NCI-H1694 treated with DMSO at 0.1 percent for 48 hours (cell line): ENCODE measurements around the gene MYO19.

Experiments used
- DNase-seq: peaks from one replicate; lab custom pipeline; 2025; lab: John Stamatoyannopoulos, UW

The MYO19 gene, protein sequence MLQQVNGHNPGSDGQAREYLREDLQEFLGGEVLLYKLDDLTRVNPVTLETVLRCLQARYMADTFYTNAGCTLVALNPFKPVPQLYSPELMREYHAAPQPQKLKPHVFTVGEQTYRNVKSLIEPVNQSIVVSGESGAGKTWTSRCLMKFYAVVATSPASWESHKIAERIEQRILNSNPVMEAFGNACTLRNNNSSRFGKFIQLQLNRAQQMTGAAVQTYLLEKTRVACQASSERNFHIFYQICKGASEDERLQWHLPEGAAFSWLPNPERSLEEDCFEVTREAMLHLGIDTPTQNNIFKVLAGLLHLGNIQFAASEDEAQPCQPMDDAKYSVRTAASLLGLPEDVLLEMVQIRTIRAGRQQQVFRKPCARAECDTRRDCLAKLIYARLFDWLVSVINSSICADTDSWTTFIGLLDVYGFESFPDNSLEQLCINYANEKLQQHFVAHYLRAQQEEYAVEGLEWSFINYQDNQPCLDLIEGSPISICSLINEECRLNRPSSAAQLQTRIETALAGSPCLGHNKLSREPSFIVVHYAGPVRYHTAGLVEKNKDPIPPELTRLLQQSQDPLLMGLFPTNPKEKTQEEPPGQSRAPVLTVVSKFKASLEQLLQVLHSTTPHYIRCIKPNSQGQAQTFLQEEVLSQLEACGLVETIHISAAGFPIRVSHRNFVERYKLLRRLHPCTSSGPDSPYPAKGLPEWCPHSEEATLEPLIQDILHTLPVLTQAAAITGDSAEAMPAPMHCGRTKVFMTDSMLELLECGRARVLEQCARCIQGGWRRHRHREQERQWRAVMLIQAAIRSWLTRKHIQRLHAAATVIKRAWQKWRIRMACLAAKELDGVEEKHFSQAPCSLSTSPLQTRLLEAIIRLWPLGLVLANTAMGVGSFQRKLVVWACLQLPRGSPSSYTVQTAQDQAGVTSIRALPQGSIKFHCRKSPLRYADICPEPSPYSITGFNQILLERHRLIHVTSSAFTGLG

DNA sequence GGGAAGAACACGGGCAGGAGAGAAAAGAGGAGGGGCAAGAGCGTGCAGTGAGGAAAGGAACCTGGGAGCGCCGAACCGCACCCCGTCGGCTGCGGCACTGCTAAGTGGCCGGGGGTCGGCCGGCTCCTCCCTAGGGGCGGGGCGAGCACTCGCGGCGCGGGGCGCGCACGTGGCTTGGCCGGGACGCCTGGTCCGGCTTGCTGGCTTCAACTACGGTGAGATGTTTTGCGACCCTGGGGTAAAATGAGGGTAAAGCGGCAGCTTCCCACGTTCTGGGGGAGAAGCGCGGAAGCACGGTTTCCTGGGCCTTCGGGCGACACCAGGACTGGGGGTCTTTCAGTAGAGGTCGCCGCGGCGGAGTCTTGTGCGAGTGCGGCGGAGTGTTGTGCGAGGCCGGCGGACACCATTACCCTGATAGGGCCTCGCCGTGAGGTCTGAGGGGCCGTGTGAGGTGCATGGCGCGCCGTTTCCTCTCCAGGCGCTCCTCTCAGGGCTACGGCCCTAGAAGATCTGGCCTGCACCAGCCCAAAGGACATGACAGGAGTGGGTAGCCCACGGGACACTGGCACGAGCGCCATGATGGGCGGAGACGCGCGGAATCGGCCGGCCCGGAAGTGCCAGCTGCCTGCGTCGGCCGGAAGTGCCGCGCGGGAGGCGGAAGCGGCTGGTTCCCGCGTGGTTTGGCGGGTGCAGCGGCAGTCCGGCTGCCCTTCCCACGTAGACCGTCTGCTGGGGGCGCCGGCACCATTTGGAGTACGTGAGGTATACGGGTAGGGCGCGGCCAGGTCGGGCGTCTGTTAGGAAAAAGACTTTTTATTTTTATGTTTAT is at the start of gene MYO19, which contains the start of gene PIGW:
MYO19 (minus strand) TSS at position 29 of the 829 bp plus-strand sequence. CDS start 2,330 bp downstream, outside the sequence.
PIGW (plus strand) TSS at position 148 of the 829 bp plus-strand sequence. CDS start 2,115 bp downstream, outside the sequence.
- peak; percentile 86 for DNase-seq

DNA sequence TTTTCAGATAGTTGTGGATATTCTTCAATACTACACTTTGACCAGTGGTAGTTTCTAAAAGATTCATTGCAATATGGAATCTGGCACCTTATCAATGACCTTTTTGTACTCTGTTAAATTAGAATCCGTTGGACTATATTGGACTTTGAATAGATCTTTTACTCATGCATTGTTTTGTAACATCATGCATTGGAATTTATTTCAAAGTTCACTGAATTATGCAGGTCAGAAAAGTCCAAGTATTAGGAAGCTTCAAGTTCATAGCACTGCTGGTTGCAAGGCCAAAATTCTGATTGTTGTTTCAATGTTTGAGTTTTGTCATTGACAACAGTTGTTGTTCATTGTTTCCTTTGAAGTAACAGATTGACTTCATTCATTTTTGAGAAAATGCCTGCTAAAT is 49.1 kb upstream of the MYO19 start:
- DNase-seq, result no peak

DNA sequence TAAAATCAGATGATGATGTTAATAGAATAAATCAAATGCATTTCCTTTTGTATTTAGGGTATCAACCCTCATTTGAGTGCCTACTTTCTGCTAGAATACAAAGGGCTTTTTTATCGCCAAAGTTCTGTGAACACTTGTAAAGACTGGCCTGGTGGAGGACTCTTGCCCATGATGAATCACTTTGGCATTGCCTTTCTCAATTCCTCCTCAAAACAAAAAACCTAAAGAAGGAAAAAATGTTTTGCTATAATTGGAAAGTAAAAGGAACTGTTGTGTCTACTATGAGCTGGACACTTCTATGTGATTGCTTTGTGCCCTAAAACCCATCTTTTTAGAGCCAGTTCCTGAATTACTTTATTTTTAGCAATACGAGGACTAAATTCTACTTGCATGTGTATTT is 44.0 kb upstream of the MYO19 start:
- no peak for DNase-seq

DNA sequence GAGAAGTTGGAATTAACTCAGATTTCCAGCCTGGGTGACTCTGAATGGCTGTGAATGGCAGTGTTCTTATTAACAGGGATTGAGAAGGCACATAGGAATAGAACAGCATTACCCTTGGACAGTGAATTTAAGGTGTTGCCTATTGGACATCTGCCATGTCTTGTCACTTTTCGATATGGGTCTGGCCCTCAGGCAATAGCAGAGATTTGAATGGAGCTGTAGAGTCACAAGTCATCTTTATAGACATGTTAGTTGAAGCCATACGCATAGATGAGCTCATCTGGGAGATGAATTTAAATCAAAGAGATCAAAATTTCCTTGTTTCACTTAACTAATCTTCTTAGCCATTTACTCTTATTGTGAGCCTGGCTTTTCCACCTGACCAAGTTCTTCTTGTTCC is 42.1 kb upstream of the MYO19 start:
- no peak for DNase-seq

DNA sequence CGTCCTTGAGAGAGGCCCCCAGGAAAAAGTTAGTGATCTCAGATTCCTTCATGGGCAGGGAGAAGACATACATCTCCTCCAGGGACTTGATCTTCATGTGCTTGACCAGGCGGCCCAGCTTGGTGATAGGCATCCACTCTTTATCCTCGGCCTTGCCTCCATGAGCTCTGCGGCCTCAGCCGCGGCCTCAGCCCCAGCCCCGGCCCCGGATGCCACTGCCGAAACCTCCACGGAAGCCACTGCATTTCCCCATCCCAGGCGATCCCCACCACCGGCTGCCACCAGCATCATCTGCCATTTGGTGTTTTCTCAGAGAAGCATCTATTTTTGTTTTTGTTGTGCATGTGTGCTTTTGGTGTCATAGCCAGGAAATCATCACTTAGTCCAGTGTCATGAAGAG is 40.4 kb upstream of the MYO19 start:
- DNase-seq, result no peak

DNA sequence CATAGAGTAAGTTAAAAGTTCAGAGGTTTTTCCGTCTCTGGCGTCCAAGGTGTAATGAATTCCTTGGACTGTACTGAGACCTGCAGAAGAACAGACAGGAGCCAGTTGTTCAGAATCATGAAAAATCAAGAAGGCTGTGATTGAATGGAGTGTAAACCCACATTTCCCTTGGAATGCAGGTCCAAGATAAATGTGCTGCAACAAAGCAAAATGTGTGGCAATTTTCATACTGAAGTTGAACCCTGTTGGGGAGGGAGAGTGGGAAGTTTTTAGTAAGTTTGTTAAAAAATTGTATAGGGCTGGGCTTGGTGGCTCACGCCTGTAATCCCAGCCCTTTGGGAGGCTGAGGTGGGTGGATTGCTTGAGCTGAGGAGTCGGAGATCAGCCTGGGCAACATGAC is 31.4 kb upstream of the MYO19 start:
- DNase-seq, result no peak

DNA sequence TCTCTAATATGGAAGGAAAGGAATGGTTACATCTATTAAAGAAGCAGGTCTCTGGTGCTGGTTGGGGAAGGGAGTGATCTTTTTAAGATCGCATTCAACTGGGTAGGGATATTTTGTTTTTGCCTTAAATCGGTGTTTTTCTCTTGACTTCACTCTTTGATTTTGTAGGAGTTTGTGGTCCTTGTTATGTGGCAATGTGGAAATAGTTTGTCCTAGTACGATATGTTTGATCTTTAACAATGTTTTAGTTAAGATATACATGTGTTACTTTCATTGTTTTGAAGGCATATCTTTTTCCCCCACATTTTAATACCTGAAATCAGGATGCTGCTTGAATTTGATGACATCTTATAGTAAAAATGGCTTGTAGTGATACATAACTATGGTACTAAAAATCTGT is 18.8 kb upstream of the MYO19 start:
- DNase-seq, result no peak

DNA sequence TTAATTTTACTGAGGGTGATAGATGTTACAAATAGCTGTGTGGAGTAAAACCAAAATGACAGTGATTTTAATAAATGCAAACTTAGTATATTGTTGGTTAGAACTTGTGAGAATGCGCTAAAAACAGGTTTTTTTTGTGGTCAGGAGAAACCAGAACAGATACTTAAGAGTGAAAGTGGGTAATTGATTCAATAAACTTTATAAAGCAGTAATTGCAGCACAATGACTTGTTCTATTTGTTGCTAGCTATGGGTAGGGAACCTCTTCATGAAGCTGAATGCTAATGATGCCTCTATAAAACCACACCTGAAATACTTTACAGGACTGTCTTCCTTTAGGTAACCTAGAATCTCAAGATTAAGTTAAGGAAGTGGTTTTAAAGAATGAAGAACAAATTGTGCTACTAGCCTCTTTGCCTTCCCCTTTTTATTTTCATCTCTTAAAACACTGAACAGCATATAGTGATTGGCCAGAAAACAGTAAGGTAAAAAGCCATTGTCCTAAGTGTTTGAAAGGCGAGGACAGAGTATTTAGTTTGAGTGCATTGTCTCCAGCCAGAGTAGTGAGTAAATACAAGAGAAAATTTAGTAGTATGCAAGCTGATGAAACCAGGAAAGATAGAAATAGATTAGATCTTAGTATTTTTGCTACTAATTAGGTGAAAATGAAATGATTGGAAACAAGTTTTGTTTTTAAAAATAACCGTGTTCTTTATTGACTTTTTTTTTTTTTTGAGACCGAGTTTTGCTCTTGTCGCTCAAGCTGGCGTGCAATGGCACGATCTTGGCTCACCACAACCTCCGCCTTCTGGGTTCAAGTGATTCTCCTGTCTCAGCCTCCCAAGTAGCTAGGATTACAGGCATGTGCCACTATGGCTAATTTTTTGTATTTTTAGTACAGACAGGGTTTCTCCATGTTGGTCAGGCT is 16.1 kb upstream of the MYO19 start:
- no peak for DNase-seq

DNA sequence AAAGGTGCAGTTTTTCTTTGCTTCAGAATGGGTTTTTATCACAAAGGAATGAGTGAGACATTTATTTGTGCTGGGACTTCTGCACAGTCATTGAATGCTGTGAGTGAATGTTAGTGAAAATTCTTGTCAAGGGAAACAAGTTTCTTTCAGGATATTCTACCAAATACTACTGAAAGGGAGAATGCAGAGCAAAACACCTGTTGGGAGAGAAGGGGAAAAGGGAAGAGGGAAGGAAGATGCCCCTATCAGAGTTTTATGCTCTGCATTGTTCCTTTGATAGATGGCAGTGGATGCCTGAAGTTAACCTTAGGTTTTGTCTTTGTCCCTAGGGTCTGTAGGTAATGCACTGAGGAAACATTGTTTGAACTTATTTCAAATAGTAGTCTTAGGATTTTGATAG is 13.1 kb upstream of the MYO19 start:
- DNase-seq, result no peak

DNA sequence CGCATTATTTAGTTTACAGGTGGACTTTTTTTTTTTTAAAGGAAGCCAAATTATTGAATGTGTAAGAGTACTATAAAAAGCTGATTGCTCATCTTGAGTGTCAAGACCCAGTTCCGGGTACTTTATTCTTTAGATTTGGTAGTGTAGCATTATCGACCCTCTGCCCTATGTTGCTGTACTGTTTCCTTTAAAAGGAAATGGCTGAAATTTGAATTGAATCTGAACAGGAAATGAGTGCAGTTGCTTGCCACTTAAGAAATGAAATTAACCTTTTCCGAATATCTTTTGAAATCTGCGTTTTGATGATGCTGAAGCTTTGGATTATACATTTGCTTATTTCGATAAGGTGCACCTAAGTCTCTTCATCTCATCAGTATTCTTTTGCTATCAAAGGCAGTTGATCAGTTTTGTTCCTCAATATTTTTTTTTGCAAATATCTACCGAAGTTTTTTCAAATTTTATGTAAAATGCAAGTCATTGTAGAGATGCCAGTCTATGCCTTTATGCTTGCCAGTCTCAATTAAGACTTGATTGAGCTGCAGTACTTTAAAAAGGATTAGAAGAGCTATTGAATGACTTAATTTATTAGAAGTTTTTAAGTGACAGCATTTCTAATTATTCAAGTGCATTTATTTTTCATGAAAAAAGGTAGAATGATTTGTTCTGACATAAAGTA is 11.9 kb upstream of the MYO19 start:
- DNase-seq, result no peak

DNA sequence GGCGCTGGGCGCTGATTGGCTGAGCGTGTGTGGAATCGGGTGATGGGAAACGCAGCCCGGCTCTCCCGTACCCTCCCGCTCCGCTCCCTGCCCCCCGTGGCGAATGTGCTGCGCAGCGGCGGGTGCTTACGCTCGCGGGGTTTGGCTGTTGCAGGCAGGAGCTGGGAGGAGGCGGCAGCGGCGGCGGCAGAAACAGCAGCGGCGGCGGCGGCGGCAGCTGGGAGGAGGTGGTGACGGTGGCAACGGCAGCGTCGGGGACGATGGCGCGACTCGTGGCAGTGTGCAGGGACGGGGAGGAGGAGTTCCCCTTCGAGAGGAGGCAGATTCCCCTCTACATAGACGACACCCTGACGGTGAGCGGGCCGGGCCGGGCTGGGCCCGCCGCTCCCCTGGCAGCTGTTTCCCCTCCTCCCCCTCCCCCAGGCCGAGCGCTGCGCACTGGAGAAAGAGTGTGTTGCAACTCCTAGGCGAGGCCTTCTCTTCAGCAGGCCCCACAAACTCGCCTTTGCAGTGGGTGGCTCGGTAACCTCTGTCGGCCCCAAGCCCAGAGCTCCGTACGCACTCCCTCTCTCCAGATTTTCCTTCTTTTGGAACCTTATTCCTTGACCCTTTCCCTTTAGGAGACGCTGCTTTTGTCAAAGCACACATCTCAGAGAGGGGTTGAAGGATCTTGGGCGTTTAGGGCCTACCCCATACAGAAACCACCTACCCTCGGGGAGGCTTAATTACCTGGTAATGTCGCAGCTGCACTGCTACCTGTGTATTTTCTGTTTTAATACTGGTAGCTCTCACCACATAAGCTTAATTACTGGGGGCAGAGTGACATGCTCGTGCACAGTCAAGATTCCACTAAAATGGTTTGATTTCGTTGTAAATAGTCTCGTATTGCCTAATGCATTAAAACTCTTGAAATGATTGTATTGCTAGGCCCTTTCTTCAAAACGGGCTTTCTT is 11.1 kb upstream of the MYO19 start:
- peak; percentile 91 for DNase-seq

DNA sequence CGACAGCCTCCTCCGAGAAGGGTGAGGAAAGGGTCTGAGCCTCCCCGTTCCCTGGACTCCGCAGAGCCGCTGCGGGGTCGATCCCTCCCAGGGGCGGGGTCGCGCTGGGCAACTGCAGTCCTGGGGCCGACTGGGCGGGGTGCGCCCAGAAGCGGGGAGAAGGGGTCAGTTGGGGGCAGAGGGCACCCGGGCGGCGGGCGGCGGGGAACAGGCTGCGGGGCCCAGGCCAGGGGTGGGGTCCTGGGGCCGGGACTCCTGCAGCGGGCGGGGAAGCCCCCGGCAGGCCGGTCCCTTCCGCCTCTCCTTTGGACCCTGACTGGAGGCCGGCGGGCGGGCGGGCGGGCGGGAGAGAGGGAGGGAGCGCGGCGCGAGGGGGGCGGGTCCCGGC is 10.4 kb upstream of the MYO19 start:
- DNase-seq, result no peak

DNA sequence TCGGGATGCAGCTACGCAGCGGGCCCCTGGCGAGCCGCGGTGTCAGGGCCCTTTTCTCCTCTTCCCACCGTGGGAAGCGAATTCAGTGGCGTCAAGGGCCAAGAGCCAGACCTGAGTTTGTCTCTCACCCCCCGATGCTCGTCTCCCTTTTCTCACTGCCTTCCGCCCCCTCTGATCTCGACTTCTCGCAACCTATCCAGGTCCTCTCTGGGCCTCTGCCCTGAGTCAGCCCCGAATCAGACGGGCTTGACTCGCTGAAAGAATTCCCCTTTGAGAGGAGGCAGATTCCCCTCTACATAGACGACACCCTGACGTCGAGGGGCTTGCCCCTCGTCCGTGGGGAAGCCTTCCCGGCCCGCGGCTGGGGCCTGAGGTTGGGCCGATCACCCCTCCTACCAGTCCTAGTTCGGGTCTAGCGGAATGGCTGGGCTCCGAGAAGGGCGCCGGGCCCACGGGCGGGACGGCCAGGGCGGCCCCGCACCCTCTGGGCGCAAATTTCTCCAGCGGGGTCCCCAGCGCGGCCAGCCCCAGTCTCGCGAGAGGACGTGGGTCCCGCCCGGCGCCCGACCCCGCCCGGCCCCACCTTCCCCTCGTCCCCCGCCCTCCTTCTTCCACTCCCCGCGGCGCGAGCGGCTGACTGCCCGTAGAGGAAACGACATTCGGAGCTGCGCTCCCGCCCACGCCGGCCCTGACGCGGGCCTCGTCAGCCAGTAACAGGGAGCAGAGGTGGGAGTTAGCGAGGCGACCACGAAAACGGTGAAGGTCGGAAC is 9.8 kb upstream of the MYO19 start, which contains the start of gene GGNBP2:
GGNBP2 (plus strand) TSS at position 613 of the 770 bp plus-strand sequence. CDS start 806 bp downstream, outside the sequence.
- DNase-seq, result peak; percentile 66

DNA sequence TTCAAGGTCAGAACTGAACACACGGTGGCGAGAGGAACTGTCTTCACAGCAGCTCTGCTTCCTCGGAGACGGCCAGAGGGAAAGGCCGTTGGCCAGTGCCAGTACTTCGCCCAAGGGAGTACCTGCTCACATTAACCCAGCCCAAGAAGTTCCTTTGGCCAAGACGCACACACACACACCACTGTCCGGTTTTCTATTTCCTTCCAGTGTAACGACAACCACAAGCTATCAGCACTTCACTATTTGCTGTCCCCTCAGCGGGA is 9.3 kb upstream of the MYO19 start:
- DNase-seq, result no peak

DNA sequence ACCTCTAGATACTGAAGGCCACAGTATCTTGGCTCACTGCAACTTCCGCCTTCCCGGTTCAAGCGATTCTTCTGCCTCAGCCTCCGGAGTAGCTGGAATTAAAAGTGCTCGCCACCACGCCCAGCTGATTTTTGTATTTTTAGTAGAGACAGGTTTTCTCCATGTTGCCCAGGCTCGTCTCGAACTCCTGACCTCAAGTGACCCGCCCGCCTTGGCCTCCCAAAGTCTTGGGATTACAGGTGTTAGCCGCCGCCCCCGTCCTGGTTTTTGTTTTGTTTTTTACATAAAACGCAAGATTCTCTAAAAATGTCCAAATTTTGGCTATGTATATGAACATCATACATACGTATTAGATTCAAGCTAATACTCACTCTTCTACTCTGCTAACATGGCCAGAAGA is 8.1 kb upstream of the MYO19 start:
- DNase-seq, result no peak

DNA sequence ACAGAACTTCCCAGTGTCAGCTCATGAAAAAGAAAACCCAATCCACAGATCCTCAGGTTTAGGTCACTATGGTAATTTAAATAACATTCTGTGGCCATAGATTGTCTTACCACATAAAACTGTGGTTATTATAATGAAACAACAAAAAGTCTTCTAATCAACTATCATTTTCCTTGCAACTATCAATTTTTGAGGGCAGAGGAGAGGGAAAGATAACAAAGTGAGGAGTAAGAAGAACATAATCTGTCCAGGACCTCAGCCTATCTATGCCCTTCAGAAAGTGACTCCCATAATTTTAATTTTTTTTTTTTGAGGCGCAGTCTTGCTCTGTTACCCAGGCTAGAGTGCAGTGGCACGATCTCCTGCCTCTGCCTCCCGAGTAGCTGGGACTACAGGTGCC is 6.0 kb upstream of the MYO19 start:
- no peak for DNase-seq

DNA sequence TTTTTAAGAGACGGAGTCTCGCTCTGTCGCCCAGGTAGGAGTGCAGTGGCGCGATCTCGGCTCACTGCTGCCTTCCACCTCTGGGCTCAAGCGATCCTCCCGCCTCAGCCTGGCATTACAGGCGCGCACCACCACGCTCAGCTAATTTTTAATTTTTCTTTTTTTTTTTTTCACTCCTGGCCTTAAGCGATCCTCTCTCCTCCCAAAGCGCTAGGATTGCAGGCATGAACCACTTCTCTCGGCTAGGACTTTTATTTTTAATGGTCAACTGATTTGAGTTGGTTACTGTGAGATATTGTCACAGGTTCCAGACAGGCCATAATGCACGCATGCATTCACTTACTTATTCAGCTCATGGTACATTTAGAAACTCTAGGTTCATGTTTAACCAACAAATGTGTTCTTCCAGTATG is 1.0 kb upstream of the MYO19 start:
- DNase-seq, result no peak
